Measurements from ENCODE around the gene CALM1.

The CALM1 gene

GRCh38 chr14:90378249-90378648 lies 18.6 kb upstream of the CALM1 start:
- TF ChIP-seq ZFX (IDR thresholded peaks at IDR 0.05) = no peak
- TF ChIP-seq, protein P1, sequence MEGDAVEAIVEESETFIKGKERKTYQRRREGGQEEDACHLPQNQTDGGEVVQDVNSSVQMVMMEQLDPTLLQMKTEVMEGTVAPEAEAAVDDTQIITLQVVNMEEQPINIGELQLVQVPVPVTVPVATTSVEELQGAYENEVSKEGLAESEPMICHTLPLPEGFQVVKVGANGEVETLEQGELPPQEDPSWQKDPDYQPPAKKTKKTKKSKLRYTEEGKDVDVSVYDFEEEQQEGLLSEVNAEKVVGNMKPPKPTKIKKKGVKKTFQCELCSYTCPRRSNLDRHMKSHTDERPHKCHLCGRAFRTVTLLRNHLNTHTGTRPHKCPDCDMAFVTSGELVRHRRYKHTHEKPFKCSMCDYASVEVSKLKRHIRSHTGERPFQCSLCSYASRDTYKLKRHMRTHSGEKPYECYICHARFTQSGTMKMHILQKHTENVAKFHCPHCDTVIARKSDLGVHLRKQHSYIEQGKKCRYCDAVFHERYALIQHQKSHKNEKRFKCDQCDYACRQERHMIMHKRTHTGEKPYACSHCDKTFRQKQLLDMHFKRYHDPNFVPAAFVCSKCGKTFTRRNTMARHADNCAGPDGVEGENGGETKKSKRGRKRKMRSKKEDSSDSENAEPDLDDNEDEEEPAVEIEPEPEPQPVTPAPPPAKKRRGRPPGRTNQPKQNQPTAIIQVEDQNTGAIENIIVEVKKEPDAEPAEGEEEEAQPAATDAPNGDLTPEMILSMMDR (conservative IDR thresholded peaks at IDR 0.05) = no peak
- H3K27ac ChIP-seq = no peak overlapping the region

GRCh38 chr14:90379106-90379505 lies 17.7 kb upstream of the CALM1 start:
- TF ChIP-seq, protein P1 (conservative IDR thresholded peaks at IDR 0.05) = no peak
- TF ChIP-seq ZFX (IDR thresholded peaks at IDR 0.05) = no peak

GRCh38 chr14:90381011-90381786 lies 15.6 kb upstream of the CALM1 start:
- no peak overlapping the region for H3K27ac ChIP-seq
- TF ChIP-seq ZFX (IDR thresholded peaks at IDR 0.05) = no peak
- TF ChIP-seq, protein P1 (conservative IDR thresholded peaks at IDR 0.05) = no peak

More at GRCh38 chr14:90379106-90379505, 17.7 kb upstream of the CALM1 start:
- no peak overlapping the region for H3K27ac ChIP-seq

DNA sequence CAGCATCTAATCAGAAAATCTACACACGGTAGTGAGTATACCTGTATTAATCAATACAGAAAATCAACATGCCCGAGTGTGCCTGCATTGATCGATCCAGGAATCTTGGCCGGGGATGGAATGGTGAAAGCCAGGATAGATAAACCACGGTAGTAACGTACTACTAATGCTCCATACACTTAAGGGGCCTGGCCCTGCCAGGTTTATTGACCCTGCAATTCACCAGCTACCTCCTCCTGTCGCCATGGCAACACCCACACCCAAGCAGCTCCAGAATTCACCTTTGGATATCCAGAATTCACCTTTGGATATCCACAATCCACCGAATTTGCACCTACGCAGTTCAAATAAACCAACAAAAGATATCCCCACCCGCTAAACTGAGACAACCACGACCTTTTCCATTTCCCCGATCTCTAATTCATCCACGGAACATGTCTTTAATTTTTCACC lies 14.8 kb upstream of the CALM1 start:
- H3K27ac ChIP-seq = peak overlapping the region; percentile 82
- TF ChIP-seq ZFX (IDR thresholded peaks at IDR 0.05) = no peak
- TF ChIP-seq, protein P1 (conservative IDR thresholded peaks at IDR 0.05) = no peak

- no peak for TF ChIP-seq ZFX (IDR thresholded peaks at IDR 0.05)
- TF ChIP-seq, protein P1 (conservative IDR thresholded peaks at IDR 0.05) = no peak
Measured at GRCh38 chr14:90382491-90383125, 14.2 kb upstream of the CALM1 start.

DNA sequence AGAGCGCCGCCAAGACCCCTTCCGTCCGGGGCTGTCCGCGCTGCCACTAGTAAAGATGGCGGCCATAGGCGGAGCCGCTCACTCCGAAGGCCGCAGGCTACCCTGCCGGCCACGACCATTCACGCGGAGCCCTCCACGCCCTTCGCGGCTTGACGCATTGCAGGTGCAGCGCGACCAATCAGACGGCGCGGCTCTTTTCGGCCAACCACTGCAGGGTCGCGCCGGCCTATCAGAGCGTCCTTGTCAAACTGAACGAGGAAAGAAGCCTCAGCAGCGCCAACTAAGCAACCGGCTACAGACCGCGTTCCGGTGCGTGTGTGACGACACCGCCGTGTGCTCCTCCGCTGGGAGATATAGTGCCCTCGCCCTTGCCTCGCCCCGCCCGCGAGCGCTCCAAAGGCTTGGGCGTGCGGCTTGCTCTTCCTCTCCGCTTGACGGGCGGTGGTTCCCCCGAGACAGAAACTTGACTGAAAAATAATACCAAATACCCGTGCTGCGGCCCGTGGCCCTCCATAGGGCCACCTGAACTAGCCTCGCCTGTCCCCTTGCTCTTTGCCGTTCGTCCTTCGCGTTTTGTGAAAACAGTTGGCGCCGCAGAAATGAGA lies 13.6 kb upstream of the CALM1 start:
- peak overlapping the region; percentile 82 for H3K27ac ChIP-seq
- TF ChIP-seq, protein P1 (conservative IDR thresholded peaks at IDR 0.05) = no peak
- no peak for TF ChIP-seq ZFX (IDR thresholded peaks at IDR 0.05)

More at GRCh38 chr14:90382491-90383125, 14.2 kb upstream of the CALM1 start:
- peak overlapping the region; percentile 82 for H3K27ac ChIP-seq
